HepG2 (cell line): ENCODE data around the gene QPCT. TPM values are rescaled to one million over a fixed set of nuclear protein-coding genes. Genes with fewer than 3 reads are reported as not detected.

Experiments
- ARNT2 ChIP-seq: sonication (generic); formaldehyde crosslinking; IDR thresholded peaks from 2 replicates; pipeline ENCODE4 v1.8.0; 2022; ENCODE audit warnings: mild to moderate bottlenecking, low read depth, missing genetic modification reagents, moderate library complexity
- ERF ChIP-seq: IDR thresholded peaks from 2 replicates; pipeline ENCODE4 v1.6.1; 2018; ENCODE audit warnings: missing biosample characterization, missing genetic modification reagents
- FOXO1 ChIP-seq: sonication (generic); formaldehyde crosslinking; IDR thresholded peaks from 2 replicates; pipeline ENCODE4 v1.4.0; 2020; ENCODE audit warnings: missing genetic modification reagents
- GFI1 ChIP-seq: sonication (generic); formaldehyde crosslinking; IDR thresholded peaks from 2 replicates; pipeline ENCODE4 v1.5.0; 2020; ENCODE audit warnings: missing genetic modification reagents, mild to moderate bottlenecking, borderline replicate concordance
- HDAC6 ChIP-seq: fragments of 200-600 bp; sonication (generic); IDR thresholded peaks from 2 replicates; pipeline ENCODE4 v1.7.0; 2017; ENCODE audit warnings: mild to moderate bottlenecking, antibody characterized with exemption, low read length, low read depth
- HHEX ChIP-seq: IDR thresholded peaks from 2 replicates; pipeline ENCODE4 v1.6.1; 2016; ENCODE audit warnings: control low read depth
- JUN ChIP-seq: sonication (generic); formaldehyde crosslinking; IDR thresholded peaks from 2 replicates; pipeline ENCODE4 v1.4.0; 2020; ENCODE audit warnings: mild to moderate bottlenecking, missing genetic modification reagents
- MATR3 ChIP-seq: sonication (generic); formaldehyde crosslinking; IDR thresholded peaks from 2 replicates; pipeline ENCODE4 v1.4.0; 2020; ENCODE audit warnings: missing genetic modification reagents
- NCOR1 ChIP-seq: fragments of 200-600 bp; sonication (generic); IDR thresholded peaks from 2 replicates; pipeline ENCODE4 v1.7.0; 2017; ENCODE audit warnings: antibody characterized with exemption, low read length, borderline replicate concordance
- NR2C2 ChIP-seq: sonication (generic); formaldehyde crosslinking; IDR thresholded peaks from 2 replicates; pipeline ENCODE4 v1.4.0; 2020; ENCODE audit warnings: missing genetic modification reagents, mild to moderate bottlenecking, moderate library complexity, borderline replicate concordance
- RBFOX2 ChIP-seq: fragments of 200-400 bp; formaldehyde crosslinking; IDR thresholded peaks from 2 replicates; pipeline ENCODE4 v1.6.1; 2017; ENCODE audit warnings: low read depth, mild to moderate bottlenecking, low read length
- SAP130 ChIP-seq: IDR thresholded peaks from 2 replicates; pipeline ENCODE4 v1.6.1; 2016; ENCODE audit warnings: low read depth
- SATB2 ChIP-seq: sonication (generic); formaldehyde crosslinking; IDR thresholded peaks from 2 replicates; pipeline ENCODE4 v1.5.0; 2020; ENCODE audit warnings: missing genetic modification reagents
- SMAD1 ChIP-seq: sonication (generic); formaldehyde crosslinking; IDR thresholded peaks from 2 replicates; pipeline ENCODE4 v1.4.0; 2020; ENCODE audit warnings: missing genetic modification reagents, low read depth, mild to moderate bottlenecking, borderline replicate concordance
- SNAI1 ChIP-seq: sonication (generic); formaldehyde crosslinking; IDR thresholded peaks from 2 replicates; pipeline ENCODE4 v1.5.0; 2020; ENCODE audit warnings: mild to moderate bottlenecking, missing genetic modification reagents, borderline replicate concordance
- SRSF4 ChIP-seq: fragments of 200-400 bp; formaldehyde crosslinking; IDR thresholded peaks from one replicate; pipeline ENCODE4 v1.6.1; 2018; ENCODE audit warnings: mild to moderate bottlenecking, low read depth, low read length, moderate library complexity; ENCODE audit not compliant: poor library complexity, severe bottlenecking
- TBL1XR1 ChIP-seq: fragments of 150-350 bp; IDR thresholded peaks from 2 replicates; pipeline ENCODE4 v1.6.1; 2014; ENCODE audit warnings: borderline replicate concordance, low read length; ENCODE audit not compliant: partially characterized antibody
- THAP11 ChIP-seq: IDR thresholded peaks from 2 replicates; pipeline ENCODE4 v1.6.1; 2016; ENCODE audit warnings: missing biosample characterization, missing genetic modification reagents
- XRCC5 ChIP-seq: fragments of 200-400 bp; formaldehyde crosslinking; optimal IDR thresholded peaks from 2 replicates; pipeline ENCODE3; 2017; ENCODE audit warnings: mild to moderate bottlenecking, low read length
- ZBTB8A ChIP-seq: sonication (generic); formaldehyde crosslinking; IDR thresholded peaks from 2 replicates; pipeline ENCODE4 v1.4.0; 2020; ENCODE audit warnings: mild to moderate bottlenecking, low read depth, missing genetic modification reagents, borderline replicate concordance
- ZFP82 ChIP-seq: sonication (generic); formaldehyde crosslinking; IDR thresholded peaks from 2 replicates; pipeline ENCODE4 v1.5.1; 2020; ENCODE audit warnings: mild to moderate bottlenecking, missing genetic modification reagents, borderline replicate concordance
- ZNF101 ChIP-seq: sonication (generic); formaldehyde crosslinking; IDR thresholded peaks from 2 replicates; pipeline ENCODE4 v1.4.0; 2020; ENCODE audit warnings: mild to moderate bottlenecking, low read depth, missing genetic modification reagents, borderline replicate concordance
- ZNF264 ChIP-seq: sonication (generic); formaldehyde crosslinking; IDR thresholded peaks from 2 replicates; pipeline ENCODE4 v1.4.0; 2020; ENCODE audit warnings: missing genetic modification reagents
- ZNF484 ChIP-seq: sonication (generic); formaldehyde crosslinking; IDR thresholded peaks from 2 replicates; pipeline ENCODE4 v1.5.1; 2020; ENCODE audit warnings: mild to moderate bottlenecking, low read depth, missing genetic modification reagents, borderline replicate concordance
- ZNF546 ChIP-seq: sonication (generic); formaldehyde crosslinking; conservative IDR thresholded peaks from 2 replicates; pipeline ENCODE4 v1.8.1; 2023; ENCODE audit warnings: mild to moderate bottlenecking, missing genetic modification reagents
- ZNF792 ChIP-seq: IDR thresholded peaks from 2 replicates; pipeline ENCODE4 v1.6.1; 2016
- ZNF879 ChIP-seq: sonication (generic); formaldehyde crosslinking; IDR thresholded peaks from 2 replicates; pipeline ENCODE4 v1.8.1; 2023; ENCODE audit warnings: missing genetic modification reagents
- ZSCAN12 ChIP-seq: sonication (generic); formaldehyde crosslinking; IDR thresholded peaks from 2 replicates; pipeline ENCODE4 v1.9.0; 2021; ENCODE audit warnings: mild to moderate bottlenecking, missing genetic modification reagents
- ZSCAN21 ChIP-seq: sonication (generic); formaldehyde crosslinking; IDR thresholded peaks from 2 replicates; pipeline ENCODE4 v1.8.0; 2022; ENCODE audit warnings: mild to moderate bottlenecking, missing genetic modification reagents, moderate library complexity, borderline replicate concordance
- ZSCAN25 ChIP-seq: sonication (generic); formaldehyde crosslinking; IDR thresholded peaks from 2 replicates; pipeline ENCODE4 v1.8.0; 2022; ENCODE audit warnings: mild to moderate bottlenecking, missing genetic modification reagents
- ZSCAN29 ChIP-seq: sonication (generic); formaldehyde crosslinking; conservative IDR thresholded peaks from 2 replicates; pipeline ENCODE4 v1.4.0; 2020; ENCODE audit warnings: mild to moderate bottlenecking, missing genetic modification reagents
- polyA plus RNA-seq, 8 experiments: library from polyadenylated mRNA; depleted of rRNA in 3 of 8; stranded (reverse) in 7 of 8; unstranded in 1 of 8; fragments of >200 nt; fragmentation: Illumina TruSeq in 4 of 8; extraction: Trizol in 4 of 8; gene quantifications; 2 replicates each; pipeline versions ENCODE4 v1.2.1 to v1.2.3, GENCODE V29; 2011 to 2016; ENCODE audit warnings: low read depth in 4 of 8, missing spikeins in 1 of 8, mixed read lengths in 1 of 8; ENCODE audit not compliant: insufficient read depth in 1 of 8
- total RNA-seq, 5 experiments: library from RNA; depleted of rRNA; stranded (reverse); fragments of >200 nt; fragmentation: Illumina TruSeq; extraction: Trizol; gene quantifications; 2 replicates each; pipeline ENCODE4 v1.2.3, GENCODE V29; 2016; ENCODE audit warnings: low read depth in 1 of 5

QPCT gene
- total and polyA plus RNA-seq, 2 of the 13 experiments (the other 11 are each of a cell fraction or from before 2014, with no cell fraction given) = 0.77 to 1.2 TPM

DNA sequence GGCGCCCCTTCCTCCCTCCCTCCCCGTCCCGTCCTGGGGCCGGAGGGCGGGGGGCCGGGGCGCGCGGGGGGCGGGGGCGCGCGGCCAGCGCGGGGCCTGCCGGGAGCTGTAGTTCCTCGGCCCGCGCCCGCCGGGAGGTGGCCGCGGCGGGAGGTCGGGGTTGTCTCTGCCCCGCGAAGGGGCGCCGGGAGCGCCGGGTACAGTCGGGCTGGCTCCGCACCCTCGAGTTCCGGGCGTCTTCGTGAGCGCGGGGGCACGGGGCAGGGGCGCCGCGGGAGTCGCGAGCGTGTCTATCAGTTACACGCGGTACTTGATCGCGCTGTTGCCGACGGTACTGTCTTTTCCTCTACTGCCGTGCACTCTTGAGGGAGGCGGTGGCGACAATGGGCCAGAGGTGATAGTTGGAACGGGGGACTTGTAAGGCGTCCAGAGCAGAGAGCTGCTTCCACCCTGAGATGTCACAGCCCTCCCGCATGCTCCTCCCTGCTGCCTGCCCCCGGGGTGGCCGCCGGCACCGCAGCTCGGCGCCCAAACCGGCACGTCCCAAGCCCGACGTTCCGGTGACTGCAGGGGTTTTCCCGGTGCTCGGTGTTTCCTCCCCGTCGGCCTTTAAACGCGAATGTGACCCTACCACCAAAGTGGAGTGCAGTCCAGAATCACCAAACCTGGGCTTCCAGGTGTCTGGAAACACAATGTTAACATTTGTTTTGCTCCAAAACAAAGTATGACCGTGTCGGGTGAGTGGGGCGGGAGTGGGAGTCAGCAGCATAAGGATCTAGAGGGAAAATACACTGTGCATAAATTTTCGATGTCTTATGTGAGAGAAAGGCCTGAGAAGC is 19.4 kb upstream of the QPCT start, which contains the start of gene PRKD3 (continued):
- no peak; the same call in 1 of the 2 replicates for TF ChIP-seq ZNF484 (CRISPR knock-in tag)
- TF ChIP-seq SMAD1 (CRISPR knock-in tag) = peak; percentile 61
- TF ChIP-seq ZSCAN21 (CRISPR knock-in tag) = no peak; the same call in 1 of the 2 replicates
- TF ChIP-seq SNAI1 (CRISPR knock-in tag) = no peak
- no peak for TF ChIP-seq ZNF792 (CRISPR knock-in tag)
- TF ChIP-seq ZNF546 (CRISPR knock-in tag) = no peak
- no peak for TF ChIP-seq HDAC6
- TF ChIP-seq ZSCAN12 (CRISPR knock-in tag) = no peak
- no peak for TF ChIP-seq ZBTB8A (CRISPR knock-in tag)
- TF ChIP-seq XRCC5 = peak; percentile 19
- no peak; the same call in 1 of the 2 replicates for TF ChIP-seq ARNT2 (CRISPR knock-in tag)
- TF ChIP-seq NR2C2 (CRISPR knock-in tag) = 0 out of 2 replicates have a peak, but pooled peaks have one; percentile 16
- TF ChIP-seq SRSF4 = no peak
- no peak for TF ChIP-seq ZNF264 (CRISPR knock-in tag)
- TF ChIP-seq GFI1 = peak; percentile 13
- peak; percentile 18; the same call in 1 of the 2 replicates for TF ChIP-seq SATB2 (CRISPR knock-in tag)
- TF ChIP-seq FOXO1 (CRISPR knock-in tag) = 0 out of 2 replicates have a peak, but pooled peaks have one; percentile 4
- no peak for TF ChIP-seq ZNF879 (CRISPR knock-in tag)
- no peak for TF ChIP-seq ZFP82
- TF ChIP-seq MATR3 = no peak
- TF ChIP-seq HHEX (CRISPR knock-in tag) = no peak
- no peak for TF ChIP-seq ZNF101 (CRISPR knock-in tag)
- peak; percentile 4; the same call in 1 of the 2 replicates for TF ChIP-seq ZSCAN25
- no peak for TF ChIP-seq TBL1XR1
- TF ChIP-seq THAP11 = peak; percentile 96
- TF ChIP-seq RBFOX2 = no peak
- peak; percentile 59 for TF ChIP-seq SAP130 (CRISPR knock-in tag)
- TF ChIP-seq JUN (CRISPR knock-in tag) = no peak
- TF ChIP-seq NCOR1 = no peak
- TF ChIP-seq ZSCAN29 (CRISPR knock-in tag) = no peak
- TF ChIP-seq ERF (CRISPR knock-in tag) = 0 out of 2 replicates have a peak, but pooled peaks have one; percentile 6
